ENCODE measurements around the gene PPP1R9B.
A peak's percentile ranks its signal among the peaks of the same experiment; 100 is the strongest.

Gene PPP1R9B

DNA sequence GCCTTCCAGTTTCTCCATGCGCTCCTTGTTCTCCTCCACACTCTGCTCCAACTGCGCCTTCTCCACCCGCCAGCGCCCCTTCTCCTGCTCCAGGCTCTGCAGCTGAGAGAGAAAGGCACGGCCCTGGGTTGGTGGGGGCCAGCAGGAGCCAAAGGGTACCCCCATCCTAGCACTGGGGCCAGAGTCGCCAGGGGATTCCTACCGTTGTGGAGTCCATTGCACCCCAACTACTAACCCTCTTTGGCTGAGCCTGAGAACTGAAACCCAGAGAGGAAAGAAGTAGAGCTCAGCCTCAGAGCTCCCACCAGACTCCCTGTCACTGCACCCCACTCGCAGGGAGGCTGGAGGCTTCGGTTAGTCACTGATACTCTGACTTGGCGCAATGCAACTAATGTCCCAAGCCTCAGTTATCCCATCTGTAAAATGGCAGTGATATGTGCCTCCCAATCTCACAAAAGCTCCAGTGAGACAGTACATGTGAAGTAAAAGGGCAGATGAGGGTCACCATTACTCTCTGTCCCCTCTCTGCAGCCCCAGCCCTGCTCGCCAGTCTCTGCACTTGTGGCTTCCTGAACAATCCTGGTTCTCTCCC is 14.3 kb downstream of the PPP1R9B start:
- Histone ChIP-seq H3K27ac (ENCODE audit: low read depth, low read length) (no peak overlapping the region), H3K36me3 (ENCODE audit: control insufficient read depth, insufficient read depth, low read length) (peaks cover 44% of the 10 kb centered on the region), H3K4me3 (ENCODE audit: low read length) (no peak overlapping the region), H3K4me1 (ENCODE audit: control insufficient read depth, insufficient read depth, low read length) (peaks cover 8% of the 10 kb centered on the region), H3K9ac (ENCODE audit: low read length) (no peak overlapping the region), H3K27me3 (ENCODE audit: control insufficient read depth, insufficient read depth, low read length) (no peaks in the 10 kb centered on the region)

GRCh38 chr17:50135316-50136095 is 15.0 kb downstream of the PPP1R9B start:
- peaks cover 41% of the 10 kb centered on the region for H3K36me3 ChIP-seq (ENCODE audit: control insufficient read depth, insufficient read depth, low read length)

GRCh38 chr17:50134206-50135110 is 16.0 kb downstream of the PPP1R9B start:
- Histone ChIP-seq H3K36me3 (ENCODE audit: control insufficient read depth, insufficient read depth, low read length) (peaks cover 37% of the 10 kb centered on the region), H3K9ac (ENCODE audit: low read length) (no peak overlapping the region), H3K27me3 (ENCODE audit: control insufficient read depth, insufficient read depth, low read length) (no peaks in the 10 kb centered on the region), H3K27ac (ENCODE audit: low read depth, low read length) (no peak overlapping the region), H3K4me1 (ENCODE audit: control insufficient read depth, insufficient read depth, low read length) (peaks cover 10% of the 10 kb centered on the region), H3K4me3 (ENCODE audit: low read length) (no peak overlapping the region)

More at GRCh38 chr17:50135316-50136095, 15.0 kb downstream of the PPP1R9B start:
- Histone ChIP-seq H3K4me3 (ENCODE audit: low read length) (no peak overlapping the region), H3K27ac (ENCODE audit: low read depth, low read length) (no peak overlapping the region), H3K9ac (ENCODE audit: low read length) (no peak overlapping the region), H3K27me3 (ENCODE audit: control insufficient read depth, insufficient read depth, low read length) (no peaks in the 10 kb centered on the region), H3K4me1 (ENCODE audit: control insufficient read depth, insufficient read depth, low read length) (peaks cover 8% of the 10 kb centered on the region)

DNA sequence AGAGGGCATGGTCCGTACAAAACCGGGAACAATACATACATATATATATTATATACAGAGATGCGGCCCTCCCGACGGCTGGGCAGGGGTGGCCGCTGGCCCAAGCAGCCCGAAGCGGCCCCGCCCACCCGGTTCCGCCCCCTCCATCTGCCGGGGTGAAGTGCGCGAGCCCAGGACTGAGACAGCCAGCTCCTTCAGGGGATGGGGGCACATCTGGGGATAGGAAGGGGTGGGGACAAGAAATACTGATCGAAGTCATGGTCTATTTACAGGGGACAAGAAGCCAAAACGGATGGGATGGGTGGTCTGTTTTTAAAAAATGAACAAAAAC is 16.7 kb downstream of the PPP1R9B start:
- Histone ChIP-seq H3K36me3 (ENCODE audit: control insufficient read depth, insufficient read depth, low read length) (peaks cover 31% of the 10 kb centered on the region), H3K27me3 (ENCODE audit: control insufficient read depth, insufficient read depth, low read length) (no peaks in the 10 kb centered on the region), H3K9ac (ENCODE audit: low read length) (no peak overlapping the region), H3K4me1 (ENCODE audit: control insufficient read depth, insufficient read depth, low read length) (peaks cover 10% of the 10 kb centered on the region), H3K4me3 (ENCODE audit: low read length) (no peak overlapping the region), H3K27ac (ENCODE audit: low read depth, low read length) (no peak overlapping the region)

DNA sequence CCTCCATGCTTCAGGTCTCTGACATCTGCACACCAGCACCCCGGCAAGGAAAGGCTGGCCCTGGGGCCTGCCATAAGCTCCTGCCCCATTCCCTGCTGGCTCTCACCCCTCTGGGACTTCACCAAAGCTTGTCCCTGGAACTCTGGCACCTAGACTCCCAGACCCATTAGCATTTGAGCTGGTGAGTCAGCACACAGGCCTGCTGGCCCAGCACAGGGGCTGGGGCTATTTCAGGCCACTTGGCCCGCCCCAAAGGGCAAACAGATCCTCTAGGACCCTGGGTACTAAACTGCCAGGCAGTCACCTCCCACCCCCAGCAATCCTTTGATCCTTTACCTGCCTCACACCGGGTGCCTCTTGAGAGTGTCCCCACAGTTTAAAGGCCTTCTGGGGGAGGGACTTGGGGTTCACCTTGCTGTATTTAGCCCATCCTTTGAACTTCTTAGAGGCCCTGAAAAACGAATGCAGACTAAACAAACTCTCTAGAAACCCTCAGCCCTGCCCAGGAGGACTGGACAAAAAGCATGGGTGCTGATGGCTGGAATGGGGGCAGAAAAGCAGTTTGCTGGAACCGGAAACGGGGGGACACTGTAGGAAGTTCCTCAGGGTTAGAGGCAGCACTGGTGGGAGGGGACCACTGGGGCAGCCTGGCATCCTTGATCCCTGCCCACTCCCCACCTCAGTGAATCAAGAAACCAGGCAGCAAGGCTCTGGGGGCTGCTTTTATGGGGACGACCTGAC is 17.3 kb downstream of the PPP1R9B start:
- H3K27ac ChIP-seq (ENCODE audit: low read depth, low read length): peak overlapping the region; percentile 60
- peaks cover 25% of the 10 kb centered on the region for H3K36me3 ChIP-seq (ENCODE audit: control insufficient read depth, insufficient read depth, low read length)
- H3K4me1 ChIP-seq (ENCODE audit: control insufficient read depth, insufficient read depth, low read length): peaks cover 10% of the 10 kb centered on the region

GRCh38 chr17:50132104-50132794 is 18.2 kb downstream of the PPP1R9B start:
- peaks cover 16% of the 10 kb centered on the region for H3K36me3 ChIP-seq (ENCODE audit: control insufficient read depth, insufficient read depth, low read length)
- H3K4me1 ChIP-seq (ENCODE audit: control insufficient read depth, insufficient read depth, low read length): peaks cover 10% of the 10 kb centered on the region
- no peak overlapping the region for H3K4me3 ChIP-seq (ENCODE audit: low read length)
- H3K9ac ChIP-seq (ENCODE audit: low read length): no peak overlapping the region
- no peak overlapping the region for H3K27ac ChIP-seq (ENCODE audit: low read depth, low read length)
- peaks cover 3% of the 10 kb centered on the region for H3K27me3 ChIP-seq (ENCODE audit: control insufficient read depth, insufficient read depth, low read length)

More for the DNA sequence above, 17.3 kb downstream of the PPP1R9B start:
- Histone ChIP-seq H3K27me3 (ENCODE audit: control insufficient read depth, insufficient read depth, low read length) (no peaks in the 10 kb centered on the region), H3K9ac (ENCODE audit: low read length) (no peak overlapping the region), H3K4me3 (ENCODE audit: low read length) (no peak overlapping the region)

DNA sequence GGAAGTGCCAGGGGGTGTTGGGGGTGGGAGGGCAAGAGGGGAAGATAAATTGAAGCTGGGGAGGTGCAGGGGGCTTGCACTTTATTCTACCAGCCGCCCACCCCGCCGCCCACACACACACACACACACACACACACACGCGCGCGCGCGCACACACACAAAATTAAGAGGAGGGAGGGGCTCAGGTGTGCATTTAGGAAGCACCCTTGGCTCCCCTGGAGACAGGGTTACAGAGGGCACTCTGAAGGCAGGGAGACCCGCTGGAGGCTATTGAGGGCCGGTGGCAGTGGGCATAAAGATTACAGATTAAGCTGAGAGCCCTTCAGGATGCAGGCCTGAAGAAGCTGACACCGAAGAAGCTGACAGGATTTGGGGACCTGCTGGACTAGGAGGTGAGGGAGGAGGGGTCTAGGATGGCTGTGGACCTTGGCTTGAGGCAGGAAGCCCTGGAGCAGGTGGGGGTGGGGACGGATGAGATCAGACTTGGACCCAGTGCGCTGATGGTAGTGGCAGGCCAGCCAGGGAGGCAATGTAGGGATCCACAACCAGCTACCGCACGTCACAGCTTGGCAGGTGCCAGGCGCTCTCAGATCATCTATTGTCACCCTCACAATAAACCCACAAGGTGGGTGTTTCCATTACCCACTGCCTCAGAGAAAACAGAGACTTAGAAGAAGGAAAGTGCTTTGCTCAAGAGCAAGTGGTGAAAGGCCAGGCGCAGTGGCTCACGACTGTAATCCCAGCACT is 19.7 kb downstream of the PPP1R9B start:
- peaks cover 10% of the 10 kb centered on the region for H3K4me1 ChIP-seq (ENCODE audit: control insufficient read depth, insufficient read depth, low read length)
- H3K4me3 ChIP-seq (ENCODE audit: low read length): no peak overlapping the region
- peaks cover 3% of the 10 kb centered on the region for H3K27me3 ChIP-seq (ENCODE audit: control insufficient read depth, insufficient read depth, low read length)
- no peak overlapping the region for H3K27ac ChIP-seq (ENCODE audit: low read depth, low read length)
- peaks cover 6% of the 10 kb centered on the region for H3K36me3 ChIP-seq (ENCODE audit: control insufficient read depth, insufficient read depth, low read length)
- H3K9ac ChIP-seq (ENCODE audit: low read length): no peak overlapping the region

DNA sequence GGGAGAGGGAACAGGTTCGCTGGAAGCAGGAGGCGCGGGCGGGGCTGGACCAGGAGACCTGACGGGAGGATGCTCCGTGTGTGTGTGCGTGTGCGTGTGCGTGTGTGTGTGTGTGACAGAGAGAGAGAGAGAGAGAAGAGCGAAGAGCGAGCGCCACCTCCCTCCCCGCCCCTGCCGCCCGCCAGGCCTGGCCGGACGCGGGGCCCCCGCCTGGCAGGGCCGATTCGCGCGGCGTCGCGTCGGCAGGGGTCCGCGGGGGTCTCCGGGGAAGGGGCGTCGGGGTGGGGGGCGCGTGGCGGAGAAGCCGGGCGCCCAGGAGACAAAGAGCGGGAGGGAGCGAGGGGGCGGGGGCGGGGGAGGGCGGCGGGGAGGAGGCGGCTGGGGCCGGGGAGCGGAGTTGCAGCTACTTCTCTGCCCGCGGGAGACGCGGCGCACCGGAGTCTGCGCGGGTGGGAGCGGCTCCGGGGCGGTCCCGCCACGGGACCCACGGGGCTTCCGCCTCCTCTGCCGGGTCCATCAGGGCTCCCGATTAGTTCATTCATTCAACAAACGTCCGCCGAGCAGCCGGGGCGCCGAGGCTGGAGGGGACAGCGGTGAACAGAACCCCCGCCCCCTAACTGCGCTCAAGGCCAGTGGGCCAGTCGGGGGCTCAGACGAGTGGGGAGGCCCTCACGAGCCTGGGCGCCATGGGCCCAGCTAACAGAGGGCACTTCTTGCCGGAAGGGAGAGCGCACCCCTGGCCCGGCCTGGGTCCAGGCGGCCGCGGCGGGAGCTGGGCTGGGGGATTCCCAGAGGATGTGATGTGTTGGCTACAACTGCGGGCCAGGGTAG is 20.5 kb downstream of the PPP1R9B start, which contains the start of gene SAMD14:
Gene SAMD14 (minus strand): TSS at position 433 of the 831 bp plus-strand sequence. CDS start 5,201 bp downstream, outside the sequence.
- H3K36me3 ChIP-seq (ENCODE audit: control insufficient read depth, insufficient read depth, low read length): no peaks in the 10 kb centered on the region
- no peak within 1 kb of the TSS for H3K9ac ChIP-seq (ENCODE audit: low read length)
- no peak within 1 kb of the TSS for H3K27ac ChIP-seq (ENCODE audit: low read depth, low read length)
- H3K27me3 ChIP-seq (ENCODE audit: control insufficient read depth, insufficient read depth, low read length): peaks cover 3% of the 10 kb centered on the region
- peak within 1 kb of the TSS; percentile 52 for H3K4me3 ChIP-seq (ENCODE audit: low read length)
- peaks cover 10% of the 10 kb centered on the region for H3K4me1 ChIP-seq (ENCODE audit: control insufficient read depth, insufficient read depth, low read length)

GRCh38 chr17:50129353-50129727 is 21.1 kb downstream of the PPP1R9B start:
- H3K4me1 ChIP-seq (ENCODE audit: control insufficient read depth, insufficient read depth, low read length): peaks cover 10% of the 10 kb centered on the region

GRCh38 chr17:50128441-50129352 is 21.8 kb downstream of the PPP1R9B start:
- H3K4me1 ChIP-seq (ENCODE audit: control insufficient read depth, insufficient read depth, low read length): peaks cover 10% of the 10 kb centered on the region
- H3K9ac ChIP-seq (ENCODE audit: low read length): no peak overlapping the region
- no peaks in the 10 kb centered on the region for H3K36me3 ChIP-seq (ENCODE audit: control insufficient read depth, insufficient read depth, low read length)
- H3K27me3 ChIP-seq (ENCODE audit: control insufficient read depth, insufficient read depth, low read length): peaks cover 3% of the 10 kb centered on the region
- peak overlapping the region; percentile 43 for H3K4me3 ChIP-seq (ENCODE audit: low read length)
- H3K27ac ChIP-seq (ENCODE audit: low read depth, low read length): no peak overlapping the region

More at GRCh38 chr17:50129353-50129727, 21.1 kb downstream of the PPP1R9B start:
- H3K9ac ChIP-seq (ENCODE audit: low read length): no peak overlapping the region
- no peaks in the 10 kb centered on the region for H3K36me3 ChIP-seq (ENCODE audit: control insufficient read depth, insufficient read depth, low read length)
- H3K27ac ChIP-seq (ENCODE audit: low read depth, low read length): no peak overlapping the region
- H3K27me3 ChIP-seq (ENCODE audit: control insufficient read depth, insufficient read depth, low read length): peaks cover 3% of the 10 kb centered on the region
- H3K4me3 ChIP-seq (ENCODE audit: low read length): no peak overlapping the region

All from rectal smooth muscle tissue (tissue), 1 donor.